HG03025 (cell line): ENCODE data around the gene CHTF18.
"Not testable (repeated sequence)": the region's sequence is repeated elsewhere in the genome, so short reads cannot be mapped to it uniquely, and the experiment has no call there.

ENCODE experiments used
- ATAC-seq: cut with Tn5 transposase; IDR thresholded peaks from one replicate; pipeline ENCODE4 v1.9.1; 2021; ENCODE audit warnings: mild to moderate bottlenecking, moderate library complexity; ENCODE audit not compliant: unreplicated experiment, low FRiP score

Gene CHTF18

DNA sequence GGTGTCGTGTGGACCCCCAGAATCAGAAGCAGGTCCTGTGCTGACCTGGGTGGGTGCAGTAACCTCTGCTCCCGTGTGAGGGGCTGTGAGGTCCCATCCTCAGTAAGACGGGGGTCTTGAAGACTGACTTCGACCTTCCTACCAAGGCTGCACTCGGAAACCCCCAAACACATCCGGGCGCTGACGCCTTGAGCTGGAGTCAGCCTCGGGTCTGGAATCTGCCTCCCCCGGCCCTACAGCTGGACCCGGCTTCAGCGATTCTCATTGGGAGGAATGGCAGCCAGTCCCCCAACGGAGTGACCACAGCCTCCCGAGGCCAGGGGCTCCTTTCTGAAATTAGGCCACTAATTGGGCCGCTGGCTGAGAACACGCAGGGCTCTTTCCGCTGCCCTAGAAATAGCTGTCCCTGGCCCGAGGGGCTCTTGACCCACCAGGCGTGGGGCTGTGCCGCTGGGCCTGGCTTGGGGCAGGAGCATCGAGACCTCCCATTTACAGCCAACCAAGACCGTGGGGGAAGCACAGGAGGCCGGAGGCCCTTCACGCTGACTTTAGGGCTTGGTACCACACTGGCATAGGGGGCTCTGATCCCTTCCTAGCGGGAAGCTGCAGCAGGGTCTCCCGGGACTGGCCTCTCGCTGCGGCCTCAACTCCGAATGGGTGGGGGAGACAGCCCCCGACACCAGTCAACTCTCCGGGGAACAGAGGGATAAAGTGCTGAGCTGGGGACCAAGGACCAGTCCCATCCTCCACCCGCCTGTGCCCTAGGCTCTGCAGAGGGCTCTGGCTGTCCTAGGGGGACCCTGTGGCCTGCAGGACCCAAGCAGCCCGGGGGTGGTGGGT is 14.7 kb downstream of the CHTF18 start:
- no peak for ATAC-seq

- ATAC-seq, result no peak
These were observed 15.3 kb downstream of the CHTF18 start for GRCh38 chr16:803754-804080.

DNA sequence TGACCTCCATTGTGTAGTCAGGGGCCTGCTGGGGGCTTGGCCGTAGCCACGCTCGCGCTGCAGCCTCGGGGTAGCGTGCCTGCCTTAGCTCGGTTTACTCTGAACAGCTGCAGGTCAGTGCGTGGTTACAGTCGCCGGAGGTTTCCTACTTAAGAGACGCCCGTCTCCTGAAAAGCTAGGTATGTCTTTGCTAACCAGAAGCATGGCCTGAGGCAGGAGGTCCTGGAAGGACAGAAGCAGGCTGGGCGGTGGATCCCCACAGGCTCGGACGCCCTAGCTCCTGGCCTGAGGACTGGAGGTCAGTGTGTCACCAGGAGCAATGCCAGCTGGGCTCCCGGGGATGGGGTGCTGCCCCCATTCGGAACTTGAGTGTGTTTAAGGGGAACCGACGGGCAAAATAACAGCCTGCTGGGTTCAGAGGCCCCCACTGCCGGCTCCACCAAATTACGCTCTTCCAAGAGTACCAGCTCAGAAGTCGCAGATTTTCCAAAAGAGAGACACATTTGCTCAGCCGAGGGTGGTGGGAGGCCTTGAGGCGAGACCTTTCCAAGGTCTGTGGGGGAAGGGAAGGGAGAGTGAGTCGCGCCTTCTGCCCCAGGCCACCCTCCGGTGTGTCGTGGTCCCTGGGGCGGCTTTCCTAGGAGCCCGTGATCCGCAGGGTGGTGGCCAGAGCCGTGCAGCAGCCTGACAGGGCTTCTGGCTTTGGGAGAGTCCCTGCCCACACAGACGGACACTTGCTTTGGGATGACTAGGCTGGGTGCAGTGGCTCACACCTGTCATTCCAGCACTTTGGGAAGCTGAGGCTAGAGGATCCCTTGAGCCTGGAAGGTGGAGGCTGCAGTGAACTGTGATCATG is 16.0 kb downstream of the CHTF18 start:
- no peak for ATAC-seq

DNA sequence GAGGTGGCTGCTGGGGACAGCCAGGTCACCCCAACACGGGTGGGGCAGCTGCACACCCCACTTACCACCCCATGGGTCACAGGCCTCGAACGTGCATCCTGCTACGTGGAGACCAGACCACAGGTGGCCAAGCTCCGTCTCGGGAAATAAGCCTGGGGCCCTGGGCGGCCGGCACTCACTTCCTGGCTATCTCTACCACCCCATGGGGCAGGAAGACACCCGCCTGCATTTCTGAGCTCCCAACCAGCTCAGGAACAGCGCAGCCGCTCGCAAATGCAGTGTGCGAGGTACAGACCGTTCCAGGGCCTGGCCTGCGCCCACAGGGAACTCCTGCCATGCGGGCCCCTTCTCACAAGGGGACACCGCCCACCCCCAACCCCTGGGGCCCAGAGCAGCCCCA is 17.1 kb downstream of the CHTF18 start:
- no peak for ATAC-seq

- peak; percentile 88 for ATAC-seq
These were observed 19.1 kb downstream of the CHTF18 start for GRCh38 chr16:807347-808084.

DNA sequence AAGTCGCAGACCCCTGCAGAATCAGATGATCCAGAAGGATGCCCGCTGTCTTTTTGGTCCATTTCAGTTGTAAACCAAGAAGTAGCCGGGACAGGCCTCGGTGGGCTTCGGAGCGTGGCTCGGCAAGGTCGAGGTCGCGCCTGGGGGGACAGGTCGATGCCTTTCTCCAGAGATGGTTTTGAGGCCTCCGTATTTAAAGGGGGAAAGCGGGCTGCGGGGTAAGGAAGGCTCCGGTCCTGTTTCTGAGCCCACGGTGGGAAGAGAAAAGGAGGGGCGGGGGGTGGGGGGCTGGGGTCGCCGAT is 19.6 kb downstream of the CHTF18 start:
- ATAC-seq, result no peak

- ATAC-seq, result no peak
These were observed 24.9 kb downstream of the CHTF18 start for GRCh38 chr16:813204-813915.

DNA sequence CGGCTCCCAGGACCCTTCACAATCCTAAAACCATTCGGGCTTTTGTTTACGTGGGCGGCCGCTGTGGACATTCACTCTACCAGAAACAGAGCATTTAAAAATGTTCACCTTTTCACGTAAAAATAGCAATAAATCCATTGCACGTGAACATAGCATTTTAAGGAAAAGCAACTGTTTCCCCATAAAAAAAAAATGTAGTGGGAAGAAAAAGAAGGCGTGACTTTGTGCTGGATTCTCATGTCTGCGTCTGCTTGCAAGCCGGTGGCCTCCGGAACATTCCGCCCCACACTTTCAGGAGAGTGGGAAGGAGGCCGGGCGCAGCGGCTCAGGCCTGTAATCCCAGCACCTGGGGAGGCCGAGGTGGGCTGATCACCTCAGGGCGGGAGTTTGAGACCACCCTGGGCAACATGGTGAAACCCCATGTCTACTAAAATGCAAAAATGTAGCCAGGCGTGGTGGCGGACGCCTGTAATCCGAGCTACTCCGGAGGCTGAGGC is 25.5 kb downstream of the CHTF18 start:
- ATAC-seq, result no peak

DNA sequence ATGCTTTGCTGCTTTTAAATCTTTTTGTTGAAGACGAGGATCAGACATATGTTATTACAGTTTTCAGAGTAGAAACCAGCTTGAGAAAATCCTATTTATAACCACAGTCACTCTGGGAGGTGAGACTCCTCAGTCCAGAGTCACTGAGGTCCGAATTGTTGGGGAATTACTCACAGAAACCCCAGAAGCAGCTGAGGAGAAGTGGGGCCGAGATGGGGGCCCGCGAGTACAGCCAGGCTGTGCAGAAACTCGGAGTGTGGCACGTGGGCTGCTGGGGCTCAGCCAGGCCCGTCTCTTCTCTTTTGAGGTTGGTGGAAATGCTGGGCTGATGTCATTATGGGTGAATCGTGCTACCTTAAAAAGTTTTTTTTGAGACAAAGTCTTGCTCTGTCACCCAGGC is 26.6 kb downstream of the CHTF18 start:
- no peak for ATAC-seq

- ATAC-seq, result no peak
These were observed 27.4 kb downstream of the CHTF18 start for GRCh38 chr16:815861-816260.

GRCh38 chr16:817001-817906 is 28.8 kb downstream of the CHTF18 start:
- ATAC-seq, result no peak

GRCh38 chr16:818132-818531 is 29.7 kb downstream of the CHTF18 start:
- no peak for ATAC-seq

GRCh38 chr16:818592-818991 is 30.2 kb downstream of the CHTF18 start:
- ATAC-seq, result no peak

- no peak for ATAC-seq
These were observed 31.1 kb downstream of the CHTF18 start for GRCh38 chr16:819336-820043.

DNA sequence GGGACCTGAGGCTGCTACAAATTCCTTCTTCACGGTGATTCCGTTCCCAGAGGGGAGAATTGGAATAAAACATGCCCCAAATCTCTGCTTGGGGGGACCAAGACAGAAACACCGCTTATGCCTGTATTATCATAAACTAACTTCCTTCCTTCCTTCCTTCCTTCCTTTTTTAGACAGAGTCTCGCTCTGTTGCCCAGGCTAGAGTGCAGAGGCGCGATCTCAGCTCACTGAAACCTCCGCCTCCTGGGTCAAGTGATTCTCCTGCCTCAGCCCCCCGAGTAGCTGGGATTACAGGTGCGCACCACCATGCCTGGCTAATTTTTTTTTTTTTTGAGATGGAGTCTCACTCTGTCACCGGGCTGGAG is 31.6 kb downstream of the CHTF18 start:
- not testable (repeated sequence) for ATAC-seq

DNA sequence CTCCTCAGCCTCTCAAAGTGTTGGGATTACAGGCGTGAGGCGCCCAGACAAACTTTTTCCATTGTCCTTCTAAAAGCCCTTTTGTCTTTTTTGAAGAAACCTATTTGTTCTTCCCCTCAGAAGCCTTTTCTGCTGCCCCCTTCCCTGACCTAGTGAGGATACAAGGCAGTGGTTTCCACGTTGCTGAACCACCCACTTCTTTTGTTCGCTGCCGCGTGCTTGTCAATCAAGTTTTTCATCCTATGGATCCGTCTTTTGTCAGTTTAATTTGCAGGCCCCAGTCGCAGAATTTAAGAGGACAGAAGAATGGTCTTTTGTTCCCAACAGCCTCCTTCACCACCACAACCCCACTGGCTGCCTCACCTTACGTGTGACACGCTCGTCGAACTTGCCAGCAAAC is 32.3 kb downstream of the CHTF18 start:
- ATAC-seq, result no peak

- no peak for ATAC-seq
These were observed 33.3 kb downstream of the CHTF18 start for GRCh38 chr16:821751-822150.

- ATAC-seq, result no peak
These were observed 33.9 kb downstream of the CHTF18 start for GRCh38 chr16:822174-822908.
